Loucy (cell line): ENCODE measurements around the gene RPA1.
"Not testable (repeated sequence)": the region's sequence is repeated elsewhere in the genome, so short reads cannot be mapped to it uniquely, and the experiment has no call there.

ENCODE experiments used
- H2AFZ ChIP-seq: fragments of 200-600 bp; sonication (generic); 2 replicates; pipeline ENCODE4 v1.6.0; 2016; ENCODE audit warnings: antibody characterized with exemption, mild to moderate bottlenecking, low read length, moderate library complexity
- H3F3A ChIP-seq: fragments of 200-600 bp; 2 replicates; pipeline ENCODE4 v1.6.0; 2016; ENCODE audit warnings: antibody characterized with exemption, low read depth, mild to moderate bottlenecking
- H3K27me3 ChIP-seq: fragments of 200-600 bp; sonication (generic); 2 replicates; pipeline ENCODE4 v1.6.1; 2014; ENCODE audit warnings: low read length, mild to moderate bottlenecking; ENCODE audit not compliant: insufficient read depth, poor library complexity, severe bottlenecking
- H3K36me3 ChIP-seq: fragments of 200-600 bp; sonication (generic); 2 replicates; pipeline ENCODE4 v1.6.1; 2016; ENCODE audit warnings: low read length; ENCODE audit not compliant: insufficient read depth
- H3K4me1 ChIP-seq: fragments of 200-600 bp; sonication (generic); 2 replicates; pipeline ENCODE4 v1.5.1; 2014; ENCODE audit warnings: low read length, mild to moderate bottlenecking; ENCODE audit not compliant: insufficient read depth, poor library complexity, severe bottlenecking
- H3K4me2 ChIP-seq: fragments of 200-600 bp; sonication (generic); 2 replicates; pipeline ENCODE4 v1.6.0; 2014; ENCODE audit warnings: antibody characterized with exemption, low read length, low read depth, mild to moderate bottlenecking; ENCODE audit not compliant: poor library complexity, severe bottlenecking
- H3K4me3 ChIP-seq: fragments of 200-600 bp; sonication (generic); 2 replicates; pipeline ENCODE4 v1.5.1; 2014; ENCODE audit warnings: low read length, mild to moderate bottlenecking, mixed read lengths; ENCODE audit not compliant: poor library complexity, severe bottlenecking
- H3K79me2 ChIP-seq: fragments of 200-600 bp; sonication (generic); 2 replicates; pipeline ENCODE4 v1.6.1; 2014; ENCODE audit warnings: low read length; ENCODE audit not compliant: insufficient read depth
- H3K9ac ChIP-seq: fragments of 200-600 bp; sonication (generic); 2 replicates; pipeline ENCODE4 v1.6.0; 2014; ENCODE audit warnings: mild to moderate bottlenecking, low read depth, low read length, moderate library complexity; ENCODE audit not compliant: poor library complexity, severe bottlenecking
- H3K9me2 ChIP-seq: fragments of 200-600 bp; sonication (generic); replicated peaks from 2 replicates; pipeline ENCODE4 v1.6.1; 2016; ENCODE audit warnings: low read depth, low read length, mixed read lengths
- H3K9me3 ChIP-seq: fragments of 200-600 bp; sonication (generic); 2 replicates; pipeline ENCODE4 v1.6.1; 2014; ENCODE audit warnings: mild to moderate bottlenecking, antibody characterized with exemption, low read length, low read depth; ENCODE audit not compliant: insufficient read depth
- H4K20me1 ChIP-seq: fragments of 200-600 bp; sonication (generic); 2 replicates; pipeline ENCODE4 v1.6.0; 2014; ENCODE audit warnings: antibody characterized with exemption, low read length, mild to moderate bottlenecking; ENCODE audit not compliant: insufficient read depth, poor library complexity, severe bottlenecking
- EZH2phosphoT487 ChIP-seq: fragments of 200-600 bp; IDR thresholded peaks from 2 replicates; pipeline ENCODE4 v1.6.1; 2018; ENCODE audit warnings: antibody characterized with exemption, mild to moderate bottlenecking, moderate library complexity, borderline replicate concordance
- TF ChIP-seq, protein P1 (sequence below): fragments of 200-600 bp; sonication (generic); conservative IDR thresholded peaks from 2 replicates; pipeline ENCODE4 v1.5.1; 2014; ENCODE audit warnings: mild to moderate bottlenecking, antibody characterized with exemption, low read length

Gene RPA1

DNA sequence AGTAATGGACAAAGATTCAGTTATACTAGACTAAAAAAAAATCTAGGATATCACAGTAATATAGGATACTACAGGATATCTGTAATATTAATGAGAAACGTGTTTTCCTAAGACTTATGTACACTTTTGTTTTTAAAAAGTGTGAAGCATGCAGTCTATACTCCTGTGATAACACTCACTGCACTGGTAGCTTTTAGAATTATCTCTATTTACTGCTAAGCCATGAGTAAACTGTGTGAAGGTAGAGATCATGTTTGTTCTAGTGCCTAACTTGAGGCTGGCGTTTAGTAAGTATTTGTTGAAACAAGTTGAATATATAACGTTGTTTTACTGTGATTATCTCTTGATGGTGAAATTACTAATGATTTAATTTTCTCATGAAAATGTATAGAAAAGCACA lies 23.9 kb downstream of the RPA1 start:
- TF ChIP-seq EZH2phosphoT487: no peak
- TF ChIP-seq, protein P1, sequence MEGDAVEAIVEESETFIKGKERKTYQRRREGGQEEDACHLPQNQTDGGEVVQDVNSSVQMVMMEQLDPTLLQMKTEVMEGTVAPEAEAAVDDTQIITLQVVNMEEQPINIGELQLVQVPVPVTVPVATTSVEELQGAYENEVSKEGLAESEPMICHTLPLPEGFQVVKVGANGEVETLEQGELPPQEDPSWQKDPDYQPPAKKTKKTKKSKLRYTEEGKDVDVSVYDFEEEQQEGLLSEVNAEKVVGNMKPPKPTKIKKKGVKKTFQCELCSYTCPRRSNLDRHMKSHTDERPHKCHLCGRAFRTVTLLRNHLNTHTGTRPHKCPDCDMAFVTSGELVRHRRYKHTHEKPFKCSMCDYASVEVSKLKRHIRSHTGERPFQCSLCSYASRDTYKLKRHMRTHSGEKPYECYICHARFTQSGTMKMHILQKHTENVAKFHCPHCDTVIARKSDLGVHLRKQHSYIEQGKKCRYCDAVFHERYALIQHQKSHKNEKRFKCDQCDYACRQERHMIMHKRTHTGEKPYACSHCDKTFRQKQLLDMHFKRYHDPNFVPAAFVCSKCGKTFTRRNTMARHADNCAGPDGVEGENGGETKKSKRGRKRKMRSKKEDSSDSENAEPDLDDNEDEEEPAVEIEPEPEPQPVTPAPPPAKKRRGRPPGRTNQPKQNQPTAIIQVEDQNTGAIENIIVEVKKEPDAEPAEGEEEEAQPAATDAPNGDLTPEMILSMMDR: no peak
- H3K4me2 ChIP-seq: no peak overlapping the region

DNA sequence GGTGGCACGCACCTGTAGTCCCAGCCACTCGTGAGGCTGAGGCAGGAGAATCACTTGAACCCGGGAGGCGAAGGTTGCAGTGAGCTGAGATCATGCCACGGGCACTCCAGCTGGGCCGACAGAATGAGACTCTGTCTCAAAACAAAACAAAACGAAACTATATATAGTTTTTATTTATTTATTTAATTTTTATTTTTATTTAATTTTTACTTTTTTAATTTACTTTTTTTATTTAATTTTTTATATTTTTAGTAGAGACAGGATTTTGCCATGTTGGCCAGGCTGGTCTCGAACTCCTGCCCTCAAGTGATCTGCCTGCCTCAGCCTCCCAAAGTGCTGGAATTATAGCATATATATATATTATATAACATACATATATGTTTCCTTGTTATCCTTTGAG lies 26.7 kb downstream of the RPA1 start:
- not testable (repeated sequence) for H3F3A ChIP-seq, H4K20me1 ChIP-seq, H3K9me3 ChIP-seq, H2AFZ ChIP-seq, H3K79me2 ChIP-seq, H3K27me3 ChIP-seq, H3K4me3 ChIP-seq, H3K4me1 ChIP-seq, H3K9ac ChIP-seq, H3K4me2 ChIP-seq, H3K9me2 ChIP-seq
- peaks cover 53% of the 10 kb centered on the region; the same call in 1 of the 2 replicates for H3K36me3 ChIP-seq

More for the DNA sequence above, 23.9 kb downstream of the RPA1 start:
- Histone ChIP-seq H3K9me3 (no peaks in the 10 kb centered on the region), H3K9me2 (no peaks in the 10 kb centered on the region), H3K36me3 (peaks cover 57% of the 10 kb centered on the region; the same call in 1 of the 2 replicates), H3K79me2 (no peaks in the 10 kb centered on the region), H3F3A (no peaks in the 10 kb centered on the region), H3K9ac (no peak overlapping the region), H4K20me1 (no peaks in the 10 kb centered on the region), H3K27me3 (no peaks in the 10 kb centered on the region), H3K4me3 (no peak overlapping the region), H3K4me1 (no peaks in the 10 kb centered on the region), H2AFZ (no peak overlapping the region)

DNA sequence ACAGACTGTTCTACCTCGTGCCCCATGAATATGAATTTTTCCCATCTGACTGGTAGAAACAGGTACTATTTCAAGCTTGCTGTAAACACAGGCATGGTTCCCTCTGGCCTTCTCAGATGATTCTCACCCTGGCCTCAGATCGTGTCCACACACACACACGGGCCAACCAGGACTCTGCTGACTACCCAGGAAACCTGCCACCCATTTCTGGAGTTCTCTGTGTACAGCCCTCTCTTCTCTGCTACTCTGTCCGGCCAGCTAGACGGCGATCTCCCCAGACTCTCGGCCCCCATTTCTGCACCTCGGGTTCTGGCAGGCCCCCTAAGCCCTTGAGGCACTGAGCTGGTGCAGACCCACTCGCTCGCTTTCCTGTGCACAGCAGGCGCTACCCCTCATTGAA lies 31.2 kb downstream of the RPA1 start:
- peaks cover 7% of the 10 kb centered on the region for H4K20me1 ChIP-seq
- H3K36me3 ChIP-seq: peaks cover 12% of the 10 kb centered on the region; the same call in 1 of the 2 replicates
- no peaks in the 10 kb centered on the region for H3K79me2 ChIP-seq
- H3K27me3 ChIP-seq: no peaks in the 10 kb centered on the region
- H3K4me2 ChIP-seq: no peak overlapping the region
- no peaks in the 10 kb centered on the region for H3K9me2 ChIP-seq
- no peaks in the 10 kb centered on the region for H3K9me3 ChIP-seq
- H2AFZ ChIP-seq: no peak overlapping the region
- no peaks in the 10 kb centered on the region for H3K4me1 ChIP-seq
- TF ChIP-seq, protein P1: no peak
- TF ChIP-seq EZH2phosphoT487: no peak
- no peak overlapping the region for H3K4me3 ChIP-seq
- no peak overlapping the region for H3K9ac ChIP-seq
- no peaks in the 10 kb centered on the region for H3F3A ChIP-seq

DNA sequence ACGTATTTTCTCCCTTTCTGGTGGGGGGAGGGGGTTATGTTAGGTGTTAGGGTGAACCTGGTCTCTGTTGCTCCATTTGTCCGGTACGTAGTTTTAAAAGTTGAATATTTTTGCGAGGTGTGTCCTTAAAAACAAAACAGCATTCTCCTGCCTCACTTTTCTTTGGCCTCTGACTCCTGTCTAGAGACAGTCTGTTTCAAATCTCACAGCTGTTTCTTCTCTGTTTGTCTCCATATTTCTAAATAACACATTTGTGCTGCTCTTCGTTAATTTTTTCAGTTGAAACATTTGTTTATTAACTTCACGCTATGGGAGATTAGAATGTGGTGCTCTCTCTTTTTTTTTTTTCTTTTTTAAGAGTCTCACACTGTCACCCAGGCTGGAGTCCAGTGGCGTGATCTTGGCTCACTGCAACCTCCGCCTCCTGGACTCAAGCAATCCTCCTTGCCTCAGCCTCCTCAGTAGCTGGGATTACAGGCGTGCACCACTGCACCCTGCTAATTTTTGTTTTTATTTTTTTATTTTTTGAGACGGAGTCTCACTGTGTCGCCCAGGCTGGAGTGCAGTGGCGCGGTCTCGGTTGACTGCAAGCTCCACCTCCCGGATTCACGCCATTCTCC lies 31.7 kb downstream of the RPA1 start:
- Histone ChIP-seq H2AFZ (no peak overlapping the region), H3K79me2 (no peaks in the 10 kb centered on the region), H3K9me2 (no peaks in the 10 kb centered on the region), H3K4me3 (no peak overlapping the region), H3K36me3 (peaks cover 12% of the 10 kb centered on the region; the same call in 1 of the 2 replicates), H3K4me2 (no peak overlapping the region), H3K27me3 (no peaks in the 10 kb centered on the region), H3K9ac (no peak overlapping the region), H4K20me1 (peaks cover 7% of the 10 kb centered on the region), H3K4me1 (no peaks in the 10 kb centered on the region), H3F3A (no peaks in the 10 kb centered on the region), H3K9me3 (no peaks in the 10 kb centered on the region)
- no peak for TF ChIP-seq EZH2phosphoT487
- TF ChIP-seq, protein P1: no peak
